ENCODE measurements around the gene RUNX2.

RUNX2 gene

DNA sequence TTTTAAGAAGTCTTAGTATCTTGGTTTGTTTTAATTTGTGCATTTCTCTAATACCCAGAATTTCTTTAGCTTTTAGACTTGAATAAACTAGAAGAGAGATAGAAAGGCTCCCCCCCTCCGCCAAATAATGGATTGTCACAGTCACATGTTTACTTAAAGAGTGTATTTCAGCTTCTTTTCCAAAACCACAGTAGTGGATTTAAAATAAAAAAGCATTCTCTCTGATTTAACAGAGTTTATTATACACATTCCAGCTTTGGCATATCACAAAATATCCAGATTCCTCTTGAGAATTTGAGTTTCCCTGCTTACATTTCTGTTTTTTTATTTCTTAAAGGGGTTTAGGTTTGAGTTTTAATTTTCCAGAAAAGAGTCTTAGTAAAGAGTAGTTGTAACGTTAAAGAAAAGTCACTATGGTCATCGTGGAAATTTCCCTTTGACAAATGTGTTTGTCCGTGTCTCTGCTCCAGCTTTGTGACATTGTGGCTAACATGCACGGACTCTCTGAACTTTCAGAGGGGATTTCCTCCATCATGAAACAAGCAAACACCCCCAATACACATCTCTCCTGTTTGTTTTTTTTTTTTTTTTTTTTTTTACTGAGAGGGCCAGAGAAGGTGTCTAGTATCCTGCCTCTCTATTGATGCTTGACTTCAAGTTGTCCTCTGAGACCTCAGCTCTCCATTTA, 163.1 kb downstream of the RUNX2 start:
- DNase-seq = no peak

DNA sequence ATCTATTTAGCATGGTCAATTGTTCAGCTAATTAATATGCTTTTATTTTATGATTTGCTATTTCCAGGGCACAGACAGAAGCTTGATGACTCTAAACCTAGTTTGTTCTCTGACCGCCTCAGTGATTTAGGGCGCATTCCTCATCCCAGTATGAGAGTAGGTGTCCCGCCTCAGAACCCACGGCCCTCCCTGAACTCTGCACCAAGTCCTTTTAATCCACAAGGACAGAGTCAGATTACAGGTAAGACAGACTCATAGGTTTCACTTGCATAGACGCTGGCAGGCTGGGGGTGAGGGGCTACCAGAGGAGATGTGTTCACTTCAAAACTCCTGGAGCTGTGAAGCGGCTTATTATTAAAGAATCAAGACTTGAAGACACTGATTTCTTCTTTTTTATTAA, 163.7 kb downstream of the RUNX2 start:
- DNase-seq = no peak

GRCh38 chr6:45493761-45494160, 165.6 kb downstream of the RUNX2 start:
- DNase-seq = no peak

DNA sequence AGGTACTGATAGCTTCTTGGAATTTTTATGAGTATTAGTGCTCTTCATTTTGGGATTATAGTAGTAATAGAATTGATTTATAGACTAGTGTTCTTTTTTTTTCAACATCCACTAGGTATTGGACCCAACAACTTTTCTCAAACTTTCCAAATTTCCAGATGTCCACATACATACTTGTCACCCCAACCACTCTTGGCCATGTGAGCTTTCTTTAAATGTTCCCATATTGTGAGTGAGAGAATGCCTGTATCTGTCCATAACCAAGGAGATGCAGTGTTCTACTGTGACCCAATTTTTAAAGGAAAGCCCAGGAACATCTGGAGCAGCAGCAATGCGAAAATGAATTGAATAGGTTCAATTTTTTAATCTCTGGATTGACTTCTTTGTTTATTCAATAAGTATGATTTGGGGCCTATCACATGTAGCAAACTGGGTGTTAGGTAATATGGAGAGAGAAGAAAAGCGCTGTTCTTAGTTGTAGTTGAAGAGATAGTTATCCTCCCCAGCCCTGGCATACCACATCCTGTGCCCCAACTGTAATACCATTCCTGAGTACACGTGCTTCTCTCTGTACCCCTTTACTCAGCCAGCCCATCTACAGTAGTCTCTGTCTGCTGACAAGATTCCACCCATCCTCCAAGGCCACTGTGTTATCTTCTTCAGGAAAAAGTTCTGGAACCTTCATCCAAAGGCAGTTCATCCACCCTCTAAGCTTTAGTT, 166.4 kb downstream of the RUNX2 start:
- DNase-seq = peak; percentile 74

DNA sequence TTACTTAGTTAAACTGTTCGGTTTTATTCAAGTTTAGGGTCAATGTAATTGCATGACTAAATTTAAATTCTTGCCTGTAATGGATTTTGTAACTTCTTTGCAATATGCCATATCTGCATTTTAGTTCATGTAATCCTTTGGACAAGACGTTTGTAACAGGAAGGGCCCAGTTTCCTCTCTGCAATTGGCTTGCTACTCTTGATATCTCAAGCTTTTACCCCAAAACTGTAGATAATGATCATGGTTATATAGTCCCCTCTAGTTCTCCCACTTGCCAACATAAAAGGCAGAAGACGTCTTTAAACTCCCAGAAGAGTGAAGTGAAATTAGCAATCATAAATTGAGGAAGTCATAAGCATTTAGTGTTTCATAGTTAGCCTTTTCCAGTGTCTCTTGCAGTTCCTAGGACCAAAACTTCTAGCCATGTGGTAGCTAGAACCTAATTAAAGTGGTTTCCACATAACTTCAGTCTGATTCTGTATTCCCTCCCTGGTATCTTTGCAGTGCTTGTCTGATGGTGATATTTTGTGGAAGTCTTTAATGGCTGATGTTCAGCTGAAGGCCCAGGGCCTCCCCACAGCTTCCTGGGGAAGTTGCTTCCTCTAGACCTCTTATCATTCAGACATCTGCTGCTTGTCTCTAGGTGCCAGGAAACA, 167.4 kb downstream of the RUNX2 start:
- peak; percentile 47 for DNase-seq

DNA sequence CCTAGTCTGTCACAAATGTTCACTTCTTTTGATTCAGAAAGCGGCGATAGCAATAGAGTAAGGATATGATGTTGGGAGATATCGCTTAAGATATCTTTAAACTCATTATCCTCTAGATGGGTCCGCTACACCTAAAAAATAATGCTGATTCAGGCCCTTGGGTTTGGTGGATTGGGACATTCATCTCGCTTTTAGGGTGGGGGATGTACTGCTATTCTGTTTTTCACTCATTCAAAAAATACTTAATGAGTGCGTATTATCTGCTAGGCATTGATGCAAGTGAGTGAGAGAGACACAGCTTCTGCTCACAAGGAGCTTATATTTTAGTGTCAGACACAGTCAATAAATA, 167.9 kb downstream of the RUNX2 start:
- no peak for DNase-seq

GRCh38 chr6:45498591-45498990, 170.5 kb downstream of the RUNX2 start:
- no peak for DNase-seq

DNA sequence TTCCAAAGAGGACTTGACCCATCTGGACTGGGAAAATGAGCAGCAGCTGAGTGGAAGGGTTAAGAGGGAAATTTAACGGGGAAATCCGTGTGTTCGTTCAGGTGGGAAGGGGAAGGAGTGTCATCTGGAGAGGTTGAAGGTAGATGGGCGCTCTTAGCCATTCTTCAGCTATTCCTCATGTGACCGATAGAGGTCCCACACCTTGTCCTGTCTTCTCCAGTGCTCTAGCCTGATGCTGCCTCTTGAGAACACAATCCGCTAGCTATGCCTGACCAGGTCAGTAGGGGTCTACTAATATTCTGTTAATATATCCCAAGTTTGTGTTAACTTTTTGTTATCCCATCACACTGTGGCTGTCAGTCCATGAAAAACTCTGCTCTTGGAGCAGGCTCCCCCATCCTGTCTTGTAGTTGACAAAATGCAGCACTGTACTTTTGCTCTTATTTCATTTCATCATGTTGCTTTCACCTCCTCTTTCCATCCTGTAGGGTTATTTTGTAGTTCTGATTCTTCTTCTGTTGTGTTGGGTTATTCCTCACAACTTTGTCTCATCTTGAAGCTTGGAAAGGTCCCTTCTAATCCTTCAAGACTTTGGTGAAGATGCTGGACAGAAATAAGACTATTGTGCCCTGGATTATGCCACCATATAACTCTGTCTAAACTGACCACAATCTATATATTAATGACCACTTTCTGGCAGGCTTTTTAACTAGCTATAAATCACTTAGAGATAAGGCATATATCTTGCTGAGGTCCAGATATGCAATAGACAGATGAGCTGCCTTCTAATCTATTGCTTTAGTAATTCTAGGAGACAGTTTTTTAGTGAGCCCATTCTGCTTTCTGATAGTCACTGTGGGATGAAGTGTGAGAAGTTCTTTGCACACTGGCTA, 173.0 kb downstream of the RUNX2 start:
- no peak for DNase-seq

DNA sequence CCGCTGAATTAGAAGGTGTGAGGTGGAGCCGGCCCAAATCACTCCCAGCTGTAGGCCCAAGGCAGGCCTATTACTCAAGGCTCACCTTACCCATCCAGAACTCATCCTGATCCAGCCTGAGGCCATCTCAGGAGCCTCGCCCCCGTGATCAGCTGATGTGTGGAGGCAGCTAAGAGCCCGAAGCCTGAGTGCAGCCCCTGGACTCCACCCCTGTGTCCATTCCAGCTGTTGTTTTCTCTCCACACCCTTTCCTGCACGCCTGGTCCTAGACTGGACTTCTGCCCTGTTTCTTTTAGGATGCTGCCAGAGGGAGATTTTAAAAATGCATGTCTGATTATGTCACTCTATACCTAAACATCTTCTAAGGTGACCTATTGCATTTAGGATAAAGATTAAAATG, 174.3 kb downstream of the RUNX2 start:
- DNase-seq = no peak

GRCh38 chr6:45504947-45505346, 176.8 kb downstream of the RUNX2 start:
- DNase-seq = no peak

- no peak for DNase-seq
Measured at GRCh38 chr6:45505470-45505869, 177.3 kb downstream of the RUNX2 start.

DNA sequence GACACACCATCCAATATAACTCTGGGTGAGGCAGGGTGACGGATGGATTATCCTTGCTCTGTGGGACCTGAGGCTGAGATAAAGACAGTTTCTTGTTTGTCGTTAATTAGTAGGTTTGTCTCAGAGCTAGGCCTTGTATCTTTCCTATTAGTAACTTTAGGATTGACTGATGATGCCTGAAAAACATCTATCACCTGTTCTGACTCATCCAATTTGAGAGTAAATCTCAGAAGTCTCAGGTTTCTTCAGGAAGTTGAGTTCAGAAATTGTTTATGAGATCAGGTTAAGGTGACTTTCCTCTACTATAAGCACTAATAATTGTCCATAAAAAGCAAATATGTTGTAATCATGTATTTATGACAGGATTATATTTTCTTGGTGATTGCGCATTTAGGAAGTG, 179.1 kb downstream of the RUNX2 start:
- no peak for DNase-seq

GRCh38 chr6:45509426-45509825, 181.3 kb downstream of the RUNX2 start:
- no peak for DNase-seq

DNA sequence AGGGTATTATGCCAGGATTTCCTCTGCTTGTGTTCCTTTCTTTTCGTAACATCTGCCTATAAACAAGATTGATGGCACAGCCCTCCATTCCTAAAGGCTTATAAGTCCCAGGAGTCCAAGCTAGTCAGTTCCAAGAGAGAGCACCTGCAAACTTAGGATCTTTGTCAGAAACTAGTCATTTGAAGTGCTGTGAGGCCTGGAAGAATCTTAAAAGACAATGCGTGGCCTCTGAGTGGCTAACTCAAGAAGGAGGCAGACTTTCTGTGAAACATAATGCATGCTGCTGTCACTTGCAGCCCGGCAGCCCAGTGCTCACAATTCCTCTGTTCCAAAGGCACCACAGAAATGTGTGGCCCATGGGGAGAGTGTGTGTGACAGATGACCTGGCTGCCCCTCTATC, 184.6 kb downstream of the RUNX2 start:
- DNase-seq = no peak

DNA sequence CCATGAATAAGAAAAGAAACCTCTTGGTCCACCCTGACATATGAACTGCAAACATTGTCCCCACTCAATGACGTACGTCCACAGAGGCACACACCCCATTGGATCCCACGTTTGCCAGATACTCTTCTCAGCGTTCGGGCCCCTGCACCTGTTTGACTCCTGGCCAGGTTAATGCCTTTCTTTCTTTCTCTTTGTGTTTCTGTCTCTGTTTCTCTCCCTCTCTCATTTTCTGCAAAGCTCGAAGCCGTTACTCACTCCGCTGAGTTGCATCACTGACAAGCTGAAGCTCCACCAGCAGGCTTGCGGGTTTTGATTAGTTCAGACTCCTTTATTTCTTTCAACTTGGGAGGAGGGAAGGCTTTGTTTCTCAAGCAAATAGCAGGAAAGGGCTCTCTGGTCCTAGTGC, 185.1 kb downstream of the RUNX2 start:
- DNase-seq = no peak

- no peak for DNase-seq
Measured at GRCh38 chr6:45513843-45514242, 185.7 kb downstream of the RUNX2 start.

DNA sequence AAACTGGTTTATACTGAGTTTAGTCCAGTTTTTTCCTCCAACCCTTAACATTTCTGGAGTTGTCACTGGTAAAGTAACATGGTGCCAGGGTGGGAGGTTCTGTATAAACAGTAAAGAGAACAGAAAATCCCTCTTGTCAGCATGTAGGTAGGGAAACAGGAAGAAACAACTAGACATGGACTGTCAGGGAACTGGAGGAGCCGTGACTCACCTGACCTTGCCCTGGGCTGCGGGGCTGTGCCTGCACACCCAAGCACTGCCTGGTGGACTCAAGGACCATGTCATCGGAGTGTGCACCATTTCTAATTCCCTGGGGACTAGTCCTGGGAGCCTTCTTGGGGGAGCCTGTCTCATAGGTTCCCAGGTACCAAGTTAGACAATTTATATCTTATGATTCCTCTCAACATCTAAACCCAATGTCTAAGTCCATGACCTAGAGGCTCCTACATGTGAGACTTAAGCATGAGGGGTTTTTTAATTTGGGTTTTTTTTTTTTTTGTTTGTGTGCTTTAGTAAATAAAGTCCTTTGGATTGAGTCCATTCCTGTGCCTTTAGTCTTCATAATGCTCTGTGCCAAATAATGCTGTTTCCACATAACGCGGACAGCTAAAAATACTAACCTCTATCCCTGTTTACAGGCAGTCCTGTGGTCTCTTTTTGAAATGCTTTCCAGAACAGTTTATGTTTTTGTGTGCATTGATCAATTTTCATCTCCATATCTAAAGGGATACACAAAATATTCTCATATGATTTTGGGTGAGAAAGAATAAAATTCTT, 186.5 kb downstream of the RUNX2 start:
- DNase-seq = no peak

- no peak for DNase-seq
Measured at GRCh38 chr6:45518013-45518720, 190.0 kb downstream of the RUNX2 start.

- no peak for DNase-seq
Measured at GRCh38 chr6:45521226-45521625, 193.1 kb downstream of the RUNX2 start.

DNA sequence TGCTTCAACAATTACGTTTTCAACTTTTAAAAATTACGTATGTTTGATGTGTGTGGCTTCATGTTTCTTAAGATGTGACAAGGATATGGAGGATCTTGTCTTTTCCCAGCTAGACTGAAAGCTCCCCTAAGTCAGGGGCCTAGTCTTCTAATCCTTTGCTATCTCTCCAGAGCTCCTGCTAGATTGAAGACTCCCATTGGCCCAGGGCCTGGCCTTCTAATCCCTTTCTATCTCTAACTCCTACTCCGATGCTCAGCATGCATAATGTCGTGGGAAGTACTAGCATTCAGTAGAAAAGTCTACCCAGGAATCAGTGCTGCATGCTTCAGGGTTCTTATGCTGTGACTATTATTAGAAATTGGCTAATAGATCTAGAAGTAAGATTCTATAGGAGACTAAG, 194.4 kb downstream of the RUNX2 start:
- no peak for DNase-seq

DNA sequence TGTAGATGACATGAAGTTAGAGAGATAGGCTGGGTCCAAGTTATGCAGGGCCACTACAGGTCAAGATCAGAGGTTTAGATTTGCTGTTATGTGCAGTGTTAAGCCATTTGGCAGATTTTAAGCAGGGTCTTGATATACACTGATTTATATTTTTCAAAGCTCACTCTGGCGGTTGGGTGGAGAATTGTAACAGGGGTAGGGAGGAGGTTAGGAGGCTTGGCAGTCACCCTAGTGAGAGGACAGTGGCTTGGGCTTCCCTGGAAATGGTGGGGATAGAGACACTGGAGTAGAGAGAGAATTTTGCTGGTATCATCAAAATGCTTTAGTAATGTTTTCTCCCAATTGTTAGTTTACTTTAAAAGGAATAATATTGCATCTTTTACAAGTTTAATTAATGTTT, 199.1 kb downstream of the RUNX2 start:
- DNase-seq = no peak
